ENCODE results near the gene EDC3.
"Not testable (repeated sequence)": the region's sequence is repeated elsewhere in the genome, so short reads cannot be mapped to it uniquely, and the experiment has no call there.

Gene EDC3

GRCh38 chr15:74646480-74646879, 49.3 kb downstream of the EDC3 start:
- no peak for DNase-seq

- DNase-seq: no peak
Observed at GRCh38 chr15:74643665-74644204, 52.1 kb downstream of the EDC3 start.

- no peak for DNase-seq
Observed at GRCh38 chr15:74642734-74643664, 52.8 kb downstream of the EDC3 start.

GRCh38 chr15:74642348-74642733, 53.5 kb downstream of the EDC3 start:
- DNase-seq: no peak

GRCh38 chr15:74641151-74641550, 54.7 kb downstream of the EDC3 start:
- DNase-seq: no peak

GRCh38 chr15:74636984-74637383, 58.8 kb downstream of the EDC3 start:
- DNase-seq: no peak

- peak; percentile 65 to 67 for DNase-seq
Observed at GRCh38 chr15:74635228-74635627, 60.6 kb downstream of the EDC3 start.

GRCh38 chr15:74633781-74634180, 62.0 kb downstream of the EDC3 start:
- no peak for DNase-seq

- no peak for DNase-seq
Observed at GRCh38 chr15:74632601-74633000, 63.2 kb downstream of the EDC3 start.

- DNase-seq: peak; percentile 43 to 58
Observed at GRCh38 chr15:74631935-74632560, 63.8 kb downstream of the EDC3 start.

- DNase-seq: no peak
Observed at GRCh38 chr15:74631408-74631807, 64.4 kb downstream of the EDC3 start.

- no peak for DNase-seq
Observed at GRCh38 chr15:74631087-74631385, 64.8 kb downstream of the EDC3 start.

- no peak for DNase-seq
Observed at GRCh38 chr15:74630284-74631086, 65.3 kb downstream of the EDC3 start.

GRCh38 chr15:74629696-74630095, 66.1 kb downstream of the EDC3 start:
- not testable (repeated sequence) for DNase-seq

- DNase-seq: no peak
Observed at GRCh38 chr15:74628949-74629348, 66.9 kb downstream of the EDC3 start.

- no peak for DNase-seq
Observed at GRCh38 chr15:74628199-74628598, 67.6 kb downstream of the EDC3 start.

- DNase-seq: no peak
Observed at GRCh38 chr15:74627766-74628165, 68.1 kb downstream of the EDC3 start.

- DNase-seq: no peak
Observed at GRCh38 chr15:74626752-74627692, 68.8 kb downstream of the EDC3 start.

- DNase-seq: no peak
Observed at GRCh38 chr15:74626336-74626735, 69.5 kb downstream of the EDC3 start.

GRCh38 chr15:74625693-74626092, 70.1 kb downstream of the EDC3 start:
- DNase-seq: no peak

GRCh38 chr15:74624020-74624602, 71.7 kb downstream of the EDC3 start:
- DNase-seq: no peak

- DNase-seq: no peak
Observed at GRCh38 chr15:74622758-74623157, 73.1 kb downstream of the EDC3 start.

Data from stimulated activated CD4-positive, alpha-beta T cell treated with anti-CD3 and anti-CD28 coated beads, Interleukin-4, amount 100 ng/mL, for 4 hours (primary cell).